Spleen (tissue), 11 donors: Measurements from ENCODE around the gene BACH2. TPM values are rescaled to one million over a fixed set of nuclear protein-coding genes. Genes with fewer than 3 reads are reported as not detected.

Experiments used
- DNase-seq: peaks from one replicate; pipeline ENCODE4 v3.0.0-alpha.2; 2020
- H3K27ac ChIP-seq, 8 donors: fragments of 200-600 bp; sonication (generic) in 7 of 8; 1 replicate in 4 of 8; 2 replicates in 4 of 8; pipeline versions ENCODE4 v1.5.0 to v1.8.0; 2016 to 2021; ENCODE audit warnings: inconsistent platforms in 4 of 8, mild to moderate bottlenecking in 4 of 8, moderate library complexity in 1 of 8
- H3K27me3 ChIP-seq, 7 donors: fragments of 200-600 bp; sonication (generic) in 6 of 7; replicated peaks in 1 of 7; 1 replicate in 4 of 7; 2 replicates in 3 of 7; pipeline versions ENCODE4 v1.5.0 to v1.8.0; 2016 to 2021; ENCODE audit warnings: inconsistent platforms in 3 of 7, mild to moderate bottlenecking in 1 of 7
- H3K36me3 ChIP-seq, 6 donors: fragments of 200-600 bp; sonication (generic) in 5 of 6; 1 replicate in 4 of 6; 2 replicates in 2 of 6; pipeline versions ENCODE4 v1.5.0 to v1.8.0; 2016 to 2021; ENCODE audit warnings: inconsistent platforms in 2 of 6
- H3K4me1 ChIP-seq, 6 donors: fragments of 200-600 bp; sonication (generic) in 5 of 6; 1 replicate in 3 of 6; 2 replicates in 3 of 6; pipeline versions ENCODE4 v1.5.0 to v1.8.0; 2016 to 2021; ENCODE audit warnings: inconsistent platforms in 3 of 6
- H3K4me3 ChIP-seq, 8 donors: fragments of 200-600 bp; sonication (generic) in 7 of 8; 1 replicate in 4 of 8; 2 replicates in 4 of 8; pipeline versions ENCODE4 v1.5.0 to v1.8.0; 2016 to 2021; ENCODE audit warnings: inconsistent platforms in 4 of 8, mild to moderate bottlenecking in 4 of 8, moderate library complexity in 2 of 8
- H3K9me3 ChIP-seq, 8 donors: fragments of 200-600 bp; sonication (generic) in 7 of 8; 1 replicate in 4 of 8; 2 replicates in 4 of 8; pipeline versions ENCODE4 v1.5.0 to v1.8.0; 2016 to 2021; ENCODE audit warnings: inconsistent platforms in 4 of 8
- POLR2A ChIP-seq, 3 donors: fragments of 450-650 bp; IDR thresholded peaks; one replicate each; pipeline ENCODE4 v1.5.1; 2017; ENCODE audit warnings: antibody characterized with exemption in 3 of 3, mild to moderate bottlenecking in 1 of 3
- POLR2AphosphoS5 ChIP-seq, 3 donors: sonication (generic); formaldehyde crosslinking; IDR thresholded peaks; one replicate each; pipeline ENCODE4 v1.5.1; 2017; ENCODE audit warnings: antibody characterized with exemption in 3 of 3
- WGBS, 5 donors: extraction: QIAGEN DNeasy Blood & Tissue Kit in 3 of 5; methylation state at CpG; one replicate each; pipeline versions ENCODE4 v1.1.5 to v1.1.7; 2013 to 2018; 5-methylcytosine and 5-hydroxymethylcytosine counted together
- intact Hi-C: fragments of 100-400 bp; cut with DNase I; formaldehyde crosslinking; loops from one replicate; pipeline ENCODE4 v1.15.0; 2023; ENCODE audit warnings: low total_unique reads
- polyA plus RNA-seq, 3 donors: library from polyadenylated mRNA; stranded (reverse); fragments of 200-250 nt; gene quantifications; one replicate each; pipeline ENCODE4 v1.2.1, GENCODE V29; 2013
- total RNA-seq, 7 donors: library from RNA; depleted of rRNA in 3 of 7; stranded (reverse); fragments of >200 nt in 3 of 7; fragmentation: NEBNext Ultra II Directional in 4 of 7; extraction: Animal tissue kit (Norgen Biotek cat#: 25700) in 4 of 7; gene quantifications; one replicate each; pipeline versions ENCODE4 v1.1.0 to v1.2.1, GENCODE V29; 2016 to 2021
- TF ChIP-seq, protein P1 (sequence below), 11 experiments: fragments of 200-600 bp in 7 of 11; fragments of 450-650 bp in 4 of 11; sonication (generic) in 4 of 11; IDR thresholded peaks in 8 of 11; conservative IDR thresholded peaks in 3 of 11; 1 replicate in 7 of 11; 2 replicates in 4 of 11; pipeline versions ENCODE4 v1.4.0 to v1.8.0; 2016 to 2021; ENCODE audit warnings: antibody characterized with exemption in 11 of 11, inconsistent platforms in 4 of 11, mild to moderate bottlenecking in 1 of 11
- donor health status: healthy with polysubstance abuse.
- donor health status: DM: no; HTN: no; CAD: no; lungs with moderate emphysema.
- donor health status: DM: no; HTN: no; CAD: no.
- donor health status: Bipolar disorder and iron deficiency.
- donor health status: healthy.
- donor health status: DM: no; HTN: no; CAD: no.
- donor health status: DM: yes; HTN: yes; CAD: no.

Gene BACH2
- total and polyA plus RNA-seq, 10 donors: 3.0 to 53.8 (median 32.3) TPM

DNA sequence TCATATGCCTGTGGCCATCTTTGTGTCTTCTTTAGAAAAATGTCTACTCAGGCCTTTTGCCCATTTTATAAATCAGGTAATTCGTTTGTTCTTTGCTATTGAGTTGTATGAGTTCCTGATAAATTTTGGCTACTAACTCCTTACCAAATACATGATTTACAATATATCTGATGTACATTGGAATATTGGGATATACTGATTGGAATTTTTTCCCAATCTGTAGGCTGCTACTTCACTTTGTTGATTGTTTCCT, 39.2 kb downstream of the BACH2 start:
- no peaks in the 10 kb centered on the region for H3K36me3 ChIP-seq

DNA sequence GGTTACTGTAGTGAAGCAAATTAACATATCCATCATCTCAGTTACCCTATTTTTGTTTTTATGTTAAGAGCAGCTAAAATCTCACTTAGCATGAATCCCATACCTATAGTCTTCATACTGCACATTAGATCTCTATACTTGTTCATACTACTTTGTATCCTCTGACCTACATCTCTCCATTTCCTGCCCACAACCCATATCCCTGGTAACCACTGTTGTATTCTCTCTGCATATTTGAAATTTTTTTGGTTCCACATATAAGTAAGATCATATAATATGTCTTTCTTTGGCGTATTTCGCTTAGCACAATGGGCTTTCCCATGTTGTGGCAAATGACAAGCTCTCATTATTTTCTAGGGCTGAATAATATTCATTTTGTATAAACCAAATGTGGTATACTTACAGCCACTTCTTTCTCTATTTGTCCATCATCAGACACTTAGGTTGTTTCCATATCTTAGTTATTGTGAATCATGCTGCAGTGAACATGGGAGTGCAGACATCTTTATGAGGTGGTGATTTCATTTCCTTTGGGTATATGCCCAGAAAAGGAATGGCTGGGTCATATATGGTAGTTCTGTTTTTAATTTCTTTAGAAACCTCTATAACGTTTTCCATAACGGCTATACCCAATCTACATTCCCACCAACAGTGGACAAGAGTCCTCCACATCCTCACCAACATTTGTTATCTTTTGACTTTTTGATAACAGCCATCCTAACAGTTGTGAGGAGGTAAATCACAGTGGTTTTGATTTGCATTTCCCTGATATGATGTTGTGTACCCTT, 39.8 kb downstream of the BACH2 start:
- intact Hi-C loops: no loop called here
- no peak for TF ChIP-seq POLR2A (IDR thresholded peaks at IDR 0.05)
- no peak for TF ChIP-seq POLR2AphosphoS5 (IDR thresholded peaks at IDR 0.05)
- TF ChIP-seq, protein P1, sequence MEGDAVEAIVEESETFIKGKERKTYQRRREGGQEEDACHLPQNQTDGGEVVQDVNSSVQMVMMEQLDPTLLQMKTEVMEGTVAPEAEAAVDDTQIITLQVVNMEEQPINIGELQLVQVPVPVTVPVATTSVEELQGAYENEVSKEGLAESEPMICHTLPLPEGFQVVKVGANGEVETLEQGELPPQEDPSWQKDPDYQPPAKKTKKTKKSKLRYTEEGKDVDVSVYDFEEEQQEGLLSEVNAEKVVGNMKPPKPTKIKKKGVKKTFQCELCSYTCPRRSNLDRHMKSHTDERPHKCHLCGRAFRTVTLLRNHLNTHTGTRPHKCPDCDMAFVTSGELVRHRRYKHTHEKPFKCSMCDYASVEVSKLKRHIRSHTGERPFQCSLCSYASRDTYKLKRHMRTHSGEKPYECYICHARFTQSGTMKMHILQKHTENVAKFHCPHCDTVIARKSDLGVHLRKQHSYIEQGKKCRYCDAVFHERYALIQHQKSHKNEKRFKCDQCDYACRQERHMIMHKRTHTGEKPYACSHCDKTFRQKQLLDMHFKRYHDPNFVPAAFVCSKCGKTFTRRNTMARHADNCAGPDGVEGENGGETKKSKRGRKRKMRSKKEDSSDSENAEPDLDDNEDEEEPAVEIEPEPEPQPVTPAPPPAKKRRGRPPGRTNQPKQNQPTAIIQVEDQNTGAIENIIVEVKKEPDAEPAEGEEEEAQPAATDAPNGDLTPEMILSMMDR (IDR thresholded peaks at IDR 0.05 in 8 of 11, conservative IDR thresholded peaks at IDR 0.05 in 3 of 11): no peak
- Histone ChIP-seq H3K9me3 (no peaks in the 10 kb centered on the region), H3K36me3 (no peaks in the 10 kb centered on the region), H3K27ac (no peak overlapping the region), H3K27me3 (no peaks in the 10 kb centered on the region), H3K4me1 (peaks cover 0 to 21% (median 0%) of the 10 kb centered on the region in 6 donors), H3K4me3 (no peak overlapping the region)
- no peak for DNase-seq
- WGBS, 5 donors: 77 to 84% (median 80%) methylated on average over 4 of the region's 4 CpGs

More for the DNA sequence above, 39.2 kb downstream of the BACH2 start:
- WGBS, 5 donors: 88 to 95% (median 95%) methylated on average over 1 of the region's 1 CpG
- Histone ChIP-seq H3K4me3 (no peak overlapping the region), H3K27ac (no peak overlapping the region), H3K27me3 (no peaks in the 10 kb centered on the region), H3K9me3 (no peaks in the 10 kb centered on the region), H3K4me1 (peaks cover 0 to 16% (median 0%) of the 10 kb centered on the region in 6 donors)
- TF ChIP-seq POLR2A (IDR thresholded peaks at IDR 0.05) (no peak), POLR2AphosphoS5 (IDR thresholded peaks at IDR 0.05) (no peak)
- TF ChIP-seq, protein P1 (IDR thresholded peaks at IDR 0.05 in 8 of 11, conservative IDR thresholded peaks at IDR 0.05 in 3 of 11): no peak
- intact Hi-C loops: no loop called here
- DNase-seq: no peak

DNA sequence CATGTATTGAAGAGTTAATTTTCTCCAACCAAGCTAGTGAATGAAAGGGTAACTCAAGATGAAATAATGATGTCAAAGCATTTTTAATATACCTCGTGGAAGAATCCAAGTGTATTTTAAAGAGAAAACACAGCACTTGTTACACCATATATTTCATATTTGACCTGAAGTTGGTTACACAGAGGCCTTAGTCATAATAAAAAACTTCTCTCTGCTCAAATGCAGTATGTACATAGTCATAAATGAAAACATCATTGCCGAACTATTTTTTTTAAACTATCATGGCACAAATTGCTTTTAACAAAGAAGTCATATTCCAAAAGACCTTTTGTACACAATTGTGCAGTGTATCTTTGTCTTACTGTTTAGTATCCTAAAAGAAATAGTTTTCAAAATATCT, 43.0 kb downstream of the BACH2 start:
- intact Hi-C loops: no loop called here
- DNase-seq: no peak

More for the DNA sequence above, 43.0 kb downstream of the BACH2 start:
- H3K27me3 ChIP-seq: no peaks in the 10 kb centered on the region
- H3K27ac ChIP-seq: no peak overlapping the region
- TF ChIP-seq POLR2AphosphoS5 (IDR thresholded peaks at IDR 0.05) (no peak), POLR2A (IDR thresholded peaks at IDR 0.05) (no peak)
- TF ChIP-seq, protein P1 (IDR thresholded peaks at IDR 0.05 in 8 of 11, conservative IDR thresholded peaks at IDR 0.05 in 3 of 11): no peak
- WGBS, 5 donors: 85 to 92% (median 88%) methylated on average over 2 of the region's 2 CpGs
- no peak overlapping the region for H3K4me3 ChIP-seq
- H3K4me1 ChIP-seq: peaks cover 0 to 41% (median 0%) of the 10 kb centered on the region in 6 donors
- no peaks in the 10 kb centered on the region for H3K9me3 ChIP-seq
- H3K36me3 ChIP-seq: peaks cover 0 to 9% (median under 1%) of the 10 kb centered on the region in 6 donors
